Measurements from ENCODE around the gene CEP164.

DNA sequence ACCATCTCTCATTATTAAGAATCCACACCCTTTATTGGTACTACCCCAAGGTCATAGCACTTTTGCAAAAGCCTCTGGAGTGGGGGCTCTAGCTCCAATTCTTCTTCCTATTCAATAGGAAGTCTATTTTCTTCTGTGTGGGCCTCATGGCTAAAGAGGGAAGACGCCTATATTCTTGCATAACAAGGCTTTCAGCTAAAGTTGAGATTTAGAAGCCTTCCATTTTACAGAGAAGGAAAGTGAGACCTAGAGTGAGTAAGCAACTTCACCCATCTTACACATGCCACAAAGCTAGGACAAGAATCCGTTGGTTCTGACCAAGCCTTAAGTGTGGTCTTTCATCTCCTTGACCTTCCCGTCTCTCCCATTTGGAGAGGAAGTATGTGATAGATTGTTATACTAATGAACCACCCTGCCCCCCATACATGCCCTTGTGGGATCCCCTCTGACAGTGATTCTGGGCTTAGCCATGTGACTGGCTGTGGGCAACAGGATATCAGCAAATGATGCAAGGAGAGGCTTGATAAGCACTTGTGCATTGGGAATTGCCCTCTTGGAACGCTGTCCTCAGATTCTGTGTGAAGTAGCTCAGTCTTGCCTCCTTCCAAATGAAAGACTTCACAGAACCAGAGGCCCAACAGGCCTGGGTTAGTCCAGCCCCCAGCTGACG, 23.9 kb upstream of the CEP164 start:
- TF ChIP-seq CTCF (IDR thresholded peaks at IDR 0.05; ENCODE audit: low read depth, low read length, poor library complexity, severe bottlenecking) (no peak), EZH2phosphoT487 (IDR thresholded peaks at IDR 0.05; ENCODE audit: borderline replicate concordance, low read length) (no peak)
